ENCODE data around the gene GLI2. TPM values are rescaled to one million over a fixed set of nuclear protein-coding genes. Genes with fewer than 3 reads are reported as not detected.

The GLI2 gene
- total and polyA plus RNA-seq, 2 of the 13 experiments (the other 11 are each of a cell fraction or from before 2014, with no cell fraction given): not detected

- TF ChIP-seq ZNF253 (CRISPR knock-in tag; IDR thresholded peaks at IDR 0.05; ENCODE audit: borderline replicate concordance) (no peak), ZNF550 (CRISPR knock-in tag; IDR thresholded peaks at IDR 0.05; ENCODE audit: borderline replicate concordance) (no peak)
These were observed 31.0 kb downstream of the GLI2 start (continued) for GRCh38 chr2:120766470-120767351.

GRCh38 chr2:120767486-120768005, 31.9 kb downstream of the GLI2 start:
- Histone ChIP-seq H3K9me3 (ENCODE audit: low read length) (no peaks in the 10 kb centered on the region), H3K27me3 (ENCODE audit: control insufficient read depth in 1 of 2, insufficient read depth in 2 of 2, low read length in 2 of 2) (peaks cover 16 to 87% of the 10 kb centered on the region in 2 experiments; a peak in 4 of 5 replicates), H3K36me3 (replicated peaks in 1 of 2; ENCODE audit: control insufficient read depth in 1 of 2, insufficient read depth in 2 of 2, low read length in 2 of 2) (no peaks in the 10 kb centered on the region), H3K4me2 (ENCODE audit: low read depth, low read length) (no peak overlapping the region), H4K20me1 (ENCODE audit: insufficient read depth, low read length) (no peaks in the 10 kb centered on the region), H3K79me2 (ENCODE audit: insufficient read depth, low read length) (no peaks in the 10 kb centered on the region), H3K9ac (ENCODE audit: insufficient read depth, low read depth, low read length) (no peak overlapping the region), H3K27ac (ENCODE audit: extremely low read length, insufficient read depth, low read length) (no peak overlapping the region), H2AFZ (ENCODE audit: low read length) (no peak overlapping the region), H3K4me3 (replicated peaks in 1 of 3; ENCODE audit: insufficient read depth in 1 of 3, low read depth in 2 of 3, low read length in 3 of 3) (no peak overlapping the region), H3K4me1 (ENCODE audit: insufficient read depth, low read length) (no peaks in the 10 kb centered on the region)
- in situ Hi-C loops (cut with HindIII; ENCODE audit: extremely low pct_ligation_motif_present, low pct_unique_long_range_greater_than_20kb) (no loop called here), intact Hi-C loops (cut with micrococcal nuclease; ENCODE audit: unreplicated experiment) (no loop called here)
- POLR2A ChIA-PET: no interaction called here
- no peak for ATAC-seq
- no peak for DNase-seq (ENCODE audit: low spot score)
- no peak for TF ChIP-seq SIN3A (IDR thresholded peaks at IDR 0.05; ENCODE audit: borderline replicate concordance, low read depth, low read length)
- no peak for TF ChIP-seq MYNN (CRISPR knock-in tag; IDR thresholded peaks at IDR 0.05; ENCODE audit: low read depth)
- no peak for TF ChIP-seq ZNF614 (CRISPR knock-in tag; IDR thresholded peaks at IDR 0.05; ENCODE audit: borderline replicate concordance)
- no peak for TF ChIP-seq ZNF34 (CRISPR knock-in tag; IDR thresholded peaks at IDR 0.05; ENCODE audit: borderline replicate concordance)
- no peak for TF ChIP-seq NR2F1 (CRISPR knock-in tag; IDR thresholded peaks at IDR 0.05)
- TF ChIP-seq ZNF432 (CRISPR knock-in tag; IDR thresholded peaks at IDR 0.05; ENCODE audit: borderline replicate concordance): no peak
- peak; percentile 24; the same call in 1 of the 2 replicates for TF ChIP-seq ZNF768 (CRISPR knock-in tag; IDR thresholded peaks at IDR 0.05)
- TF ChIP-seq ZKSCAN8 (CRISPR knock-in tag; IDR thresholded peaks at IDR 0.05; ENCODE audit: borderline replicate concordance): no peak
- FAIRE-seq: no peak
- BruUV-seq (replicated peaks): no TSS peak
- 23% methylated on average over 9 of the region's 10 CpGs for WGBS (ENCODE audit: low lambda C conversion rate)
- CTCF ChIA-PET (ENCODE audit: low intra/inter-chr PET ratio, low total read pairs): no interaction called here
